Measurements from ENCODE around the gene CLEC4D. TPM values are rescaled to one million over a fixed set of nuclear protein-coding genes. Genes with fewer than 3 reads are reported as not detected.

Gene CLEC4D
- polyA plus RNA-seq, 1 donor from 2014 or later = not detected

- Histone ChIP-seq H3K4me2 (ENCODE audit: low read length) (no peak overlapping the region), H3K27ac (ENCODE audit: low read length) (no peak overlapping the region), H2AFZ (ENCODE audit: low read depth, low read length) (no peak overlapping the region), H3K79me2 (replicated peaks; ENCODE audit: insufficient read depth, low read length) (no peaks in the 10 kb centered on the region), H3K9me3 (ENCODE audit: low read length) (no peaks in the 10 kb centered on the region), H3K36me3 (ENCODE audit: insufficient read depth, low read length) (no peaks in the 10 kb centered on the region), H3K9ac (ENCODE audit: low read length) (no peak overlapping the region), H3F3A (ENCODE audit: insufficient read depth, low read length, poor library complexity, severe bottlenecking) (no peaks in the 10 kb centered on the region), H3K27me3 (ENCODE audit: insufficient read depth, low read depth, low read length) (no peaks in the 10 kb centered on the region), H3K9me2 (ENCODE audit: insufficient read depth, low read length) (no peaks in the 10 kb centered on the region), H4K20me1 (ENCODE audit: insufficient read depth) (no peaks in the 10 kb centered on the region), H3K4me3 (ENCODE audit: low read length) (no peak overlapping the region)
- TF ChIP-seq REST (IDR thresholded peaks at IDR 0.05; ENCODE audit: borderline replicate concordance) (no peak), EP300 (conservative IDR thresholded peaks at IDR 0.05; ENCODE audit: poor library complexity, severe bottlenecking) (no peak), POLR2AphosphoS5 (IDR thresholded peaks at IDR 0.05) (no peak), MXI1 (conservative IDR thresholded peaks at IDR 0.05; ENCODE audit: poor library complexity, severe bottlenecking) (no peak), TAF1 (IDR thresholded peaks at IDR 0.05; ENCODE audit: low read depth) (no peak), SMC3 (conservative IDR thresholded peaks at IDR 0.05; ENCODE audit: poor library complexity) (no peak), RAD21 (conservative IDR thresholded peaks at IDR 0.05) (no peak), EZH2 (IDR thresholded peaks at IDR 0.05; ENCODE audit: borderline replicate concordance, insufficient read depth, low read length, poor library complexity, severe bottlenecking) (no peak), CTCF (IDR thresholded peaks at IDR 0.05; ENCODE audit: poor library complexity, severe bottlenecking) (no peak)
Measured at GRCh38 chr12:8554451-8555195, 41.3 kb downstream of the CLEC4D start.

- Histone ChIP-seq H3K79me2 (replicated peaks; ENCODE audit: insufficient read depth, low read length) (no peaks in the 10 kb centered on the region), H3K27ac (ENCODE audit: low read length) (no peak overlapping the region)
Measured at GRCh38 chr12:8556531-8557097, 43.3 kb downstream of the CLEC4D start.

More at GRCh38 chr12:8556531-8557097, 43.3 kb downstream of the CLEC4D start:
- H3F3A ChIP-seq (ENCODE audit: insufficient read depth, low read length, poor library complexity, severe bottlenecking) = no peaks in the 10 kb centered on the region
- no peaks in the 10 kb centered on the region for H3K9me3 ChIP-seq (ENCODE audit: low read length)
- H2AFZ ChIP-seq (ENCODE audit: low read depth, low read length) = no peak overlapping the region
- H3K36me3 ChIP-seq (ENCODE audit: insufficient read depth, low read length) = no peaks in the 10 kb centered on the region
- TF ChIP-seq EZH2 (IDR thresholded peaks at IDR 0.05; ENCODE audit: borderline replicate concordance, insufficient read depth, low read length, poor library complexity, severe bottlenecking) (no peak), POLR2AphosphoS5 (IDR thresholded peaks at IDR 0.05) (no peak), SMC3 (conservative IDR thresholded peaks at IDR 0.05; ENCODE audit: poor library complexity) (no peak), MXI1 (conservative IDR thresholded peaks at IDR 0.05; ENCODE audit: poor library complexity, severe bottlenecking) (no peak), EP300 (conservative IDR thresholded peaks at IDR 0.05; ENCODE audit: poor library complexity, severe bottlenecking) (no peak), REST (IDR thresholded peaks at IDR 0.05; ENCODE audit: borderline replicate concordance) (no peak), RAD21 (conservative IDR thresholded peaks at IDR 0.05) (no peak)
- H3K9me2 ChIP-seq (ENCODE audit: insufficient read depth, low read length) = no peaks in the 10 kb centered on the region
- no peaks in the 10 kb centered on the region for H4K20me1 ChIP-seq (ENCODE audit: insufficient read depth)
- H3K27me3 ChIP-seq (ENCODE audit: insufficient read depth, low read depth, low read length) = no peaks in the 10 kb centered on the region
- no peak overlapping the region for H3K4me3 ChIP-seq (ENCODE audit: low read length)
- H3K9ac ChIP-seq (ENCODE audit: low read length) = no peak overlapping the region
- H3K4me2 ChIP-seq (ENCODE audit: low read length) = no peak overlapping the region
